Left cardiac atrium (tissue), 4 donors: ENCODE measurements around the gene PIK3IP1. TPM values are rescaled to one million over a fixed set of nuclear protein-coding genes. Genes with fewer than 3 reads are reported as not detected.

ENCODE experiments used
- ATAC-seq, 2 donors: fragments of 200-7000 bp; cut with Tn5 transposase; one replicate each; pipeline ENCODE4 v1.9.1; 2020; ENCODE audit warnings: mild to moderate bottlenecking in 2 of 2, moderate library complexity in 2 of 2
- DNase-seq: peaks from one replicate; pipeline ENCODE4 v3.0.0-alpha.2; 2020
- intact Hi-C, 2 donors: fragments of 100-400 bp; cut with DNase I; formaldehyde crosslinking; loops; one replicate each; pipeline versions ENCODE4 v1.14.1 to v1.15.1; 2022 to 2023
- total RNA-seq, 2 donors: library from RNA; stranded (reverse); fragmentation: NEBNext Ultra II Directional; extraction: Animal tissue kit (Norgen Biotek cat#: 25700); gene quantifications; one replicate each; pipeline ENCODE4 v1.2.1, GENCODE V29; 2021
- donor health status: DM: no; HTN: yes; CAD: no.
- donor health status: DM: no; HTN: yes; CAD: no; lungs with severe emphysema.
- donor health status: DM: yes; HTN: yes; CAD: no.
- donor health status: Dilated cardiomyopathy.

Gene PIK3IP1
- total RNA-seq, 2 donors from 2014 or later: 5.2 to 15.6 TPM

DNA sequence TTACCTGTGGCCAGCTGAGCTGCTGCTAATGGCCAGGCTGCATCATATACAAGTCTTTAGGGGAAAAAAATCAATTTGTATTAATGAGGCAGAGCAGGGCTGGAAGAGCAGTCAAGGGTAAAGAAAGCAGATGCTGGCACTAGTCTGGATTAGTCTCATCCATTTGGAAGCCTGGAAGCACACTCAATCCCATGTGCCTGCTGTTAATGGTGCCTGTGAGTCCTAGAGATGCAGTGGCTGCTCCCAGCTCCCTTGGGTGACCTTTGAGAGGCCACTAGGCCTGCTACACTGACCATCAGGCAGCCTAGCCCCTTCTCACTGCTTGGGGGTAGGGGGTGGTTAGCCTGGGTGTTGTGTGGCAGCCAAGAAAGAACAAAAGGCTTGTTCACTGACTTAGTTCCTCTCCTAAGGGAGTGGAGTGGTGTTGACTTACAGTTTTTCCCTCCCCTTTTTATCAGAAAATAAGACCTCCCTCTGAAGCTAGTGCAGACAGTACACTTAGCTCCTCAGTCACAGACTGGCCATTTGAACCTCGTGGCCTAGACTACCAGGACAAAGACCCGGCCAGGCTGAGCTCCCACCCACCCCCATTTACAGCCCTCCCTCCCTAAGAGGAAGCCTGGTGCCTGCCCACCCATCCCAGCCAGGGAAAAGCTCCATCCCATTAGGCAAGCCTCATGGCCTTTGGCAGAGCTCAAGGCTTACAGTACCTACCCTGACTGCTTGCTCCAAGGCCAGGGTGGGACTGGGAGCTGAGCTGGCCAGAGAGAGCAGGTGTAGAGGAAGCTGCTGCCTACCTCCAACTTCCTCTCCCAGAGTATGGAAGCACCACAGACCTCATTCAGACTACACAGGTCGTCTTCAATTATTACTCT lies 7.8 kb downstream of the PIK3IP1 start:
- intact Hi-C loops: no loop called here
- DNase-seq (no peak), ATAC-seq (no peak)

DNA sequence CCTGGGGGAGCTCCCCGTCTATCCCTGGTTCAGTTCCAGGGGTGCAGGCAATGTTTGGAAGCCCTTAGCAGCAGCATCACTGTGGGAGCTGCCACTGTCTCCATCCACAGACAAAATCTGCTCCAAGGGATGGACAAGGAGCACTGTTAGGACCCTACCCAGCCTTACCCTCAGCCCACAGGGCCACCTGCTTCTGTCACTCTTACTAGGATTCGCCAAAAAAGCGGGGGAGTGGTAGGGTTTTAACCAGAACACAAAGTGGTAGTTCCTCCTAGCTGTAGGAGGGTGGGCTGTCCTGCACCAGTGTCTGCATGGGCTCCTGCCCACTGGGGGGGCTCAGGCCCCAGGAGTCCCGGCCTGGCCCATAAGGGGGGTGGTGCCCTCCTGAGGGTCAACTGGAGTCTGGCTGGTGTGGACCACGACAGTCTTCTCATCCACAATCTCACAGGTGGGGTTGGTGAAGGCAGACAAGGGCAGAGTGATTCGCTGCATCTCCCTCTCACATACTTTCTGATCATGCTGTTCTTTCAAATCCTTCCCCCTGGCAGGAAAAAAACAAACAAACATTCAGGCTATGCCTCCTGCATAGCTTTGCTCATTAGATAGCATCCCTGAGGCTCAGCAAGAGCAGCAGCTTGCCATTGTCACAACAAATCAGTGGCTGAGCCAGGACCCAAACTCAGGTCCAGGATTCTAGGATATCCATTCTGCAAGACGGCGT lies 9.4 kb downstream of the PIK3IP1 start:
- ATAC-seq: no peak

DNA sequence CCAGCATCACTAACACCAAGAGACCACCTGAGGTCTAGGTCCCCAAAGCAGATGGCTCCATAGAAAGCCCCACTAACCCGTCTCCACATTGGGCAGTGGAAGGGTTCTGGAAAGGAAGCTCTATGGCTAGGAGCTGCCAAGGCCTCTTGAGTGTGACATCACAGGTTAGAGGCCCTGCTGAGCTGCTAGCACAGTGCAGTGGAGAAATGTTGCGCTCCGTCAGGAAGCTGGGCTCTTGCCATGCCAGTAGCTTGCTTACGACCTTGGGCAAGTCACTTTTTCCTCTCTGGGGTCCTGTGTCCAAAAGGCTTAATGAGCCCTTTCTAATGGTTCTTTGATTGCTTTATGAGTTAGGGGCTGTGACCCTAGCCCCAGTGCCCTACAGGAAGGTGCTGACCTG lies 10.6 kb downstream of the PIK3IP1 start:
- ATAC-seq (peak in 1 of 2 donors; percentile 15), DNase-seq (no peak)
- intact Hi-C loops: no loop called here

More for the DNA sequence above, 9.4 kb downstream of the PIK3IP1 start:
- DNase-seq: no peak
- intact Hi-C loops: no loop called here

DNA sequence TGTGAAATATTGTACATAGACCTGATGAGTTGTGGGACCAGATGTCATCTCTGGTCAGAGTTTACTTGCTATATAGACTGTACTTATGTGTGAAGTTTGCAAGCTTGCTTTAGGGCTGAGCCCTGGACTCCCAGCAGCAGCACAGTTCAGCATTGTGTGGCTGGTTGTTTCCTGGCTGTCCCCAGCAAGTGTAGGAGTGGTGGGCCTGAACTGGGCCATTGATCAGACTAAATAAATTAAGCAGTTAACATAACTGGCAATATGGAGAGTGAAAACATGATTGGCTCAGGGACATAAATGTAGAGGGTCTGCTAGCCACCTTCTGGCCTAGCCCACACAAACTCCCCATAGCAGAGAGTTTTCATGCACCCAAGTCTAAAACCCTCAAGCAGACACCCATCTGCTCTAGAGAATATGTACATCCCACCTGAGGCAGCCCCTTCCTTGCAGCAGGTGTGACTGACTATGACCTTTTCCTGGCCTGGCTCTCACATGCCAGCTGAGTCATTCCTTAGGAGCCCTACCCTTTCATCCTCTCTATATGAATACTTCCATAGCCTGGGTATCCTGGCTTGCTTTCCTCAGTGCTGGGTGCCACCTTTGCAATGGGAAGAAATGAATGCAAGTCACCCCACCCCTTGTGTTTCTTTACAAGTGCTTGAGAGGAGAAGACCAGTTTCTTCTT lies 12.3 kb downstream of the PIK3IP1 start:
- DNase-seq (no peak), ATAC-seq (no peak)
- intact Hi-C loops: loop anchor here in 1 of 2 donors (10.0 kb wide), 1 partner anchor 65 kb away; the partner anchor contains the start of gene LIMK2

DNA sequence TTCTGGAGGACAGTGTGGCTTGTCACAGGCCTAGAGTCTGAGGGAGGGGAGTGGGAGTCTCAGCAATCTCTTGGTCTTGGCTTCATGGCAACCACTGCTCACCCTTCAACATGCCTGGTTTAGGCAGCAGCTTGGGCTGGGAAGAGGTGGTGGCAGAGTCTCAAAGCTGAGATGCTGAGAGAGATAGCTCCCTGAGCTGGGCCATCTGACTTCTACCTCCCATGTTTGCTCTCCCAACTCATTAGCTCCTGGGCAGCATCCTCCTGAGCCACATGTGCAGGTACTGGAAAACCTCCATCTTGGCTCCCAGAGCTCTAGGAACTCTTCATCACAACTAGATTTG lies 13.0 kb downstream of the PIK3IP1 start:
- ATAC-seq (peak in 1 of 2 donors; percentile 4), DNase-seq (no peak)
- intact Hi-C loops: loop anchor here in 1 of 2 donors (10.0 kb wide), 1 partner anchor 64 kb away; the partner anchor contains the start of gene LIMK2

DNA sequence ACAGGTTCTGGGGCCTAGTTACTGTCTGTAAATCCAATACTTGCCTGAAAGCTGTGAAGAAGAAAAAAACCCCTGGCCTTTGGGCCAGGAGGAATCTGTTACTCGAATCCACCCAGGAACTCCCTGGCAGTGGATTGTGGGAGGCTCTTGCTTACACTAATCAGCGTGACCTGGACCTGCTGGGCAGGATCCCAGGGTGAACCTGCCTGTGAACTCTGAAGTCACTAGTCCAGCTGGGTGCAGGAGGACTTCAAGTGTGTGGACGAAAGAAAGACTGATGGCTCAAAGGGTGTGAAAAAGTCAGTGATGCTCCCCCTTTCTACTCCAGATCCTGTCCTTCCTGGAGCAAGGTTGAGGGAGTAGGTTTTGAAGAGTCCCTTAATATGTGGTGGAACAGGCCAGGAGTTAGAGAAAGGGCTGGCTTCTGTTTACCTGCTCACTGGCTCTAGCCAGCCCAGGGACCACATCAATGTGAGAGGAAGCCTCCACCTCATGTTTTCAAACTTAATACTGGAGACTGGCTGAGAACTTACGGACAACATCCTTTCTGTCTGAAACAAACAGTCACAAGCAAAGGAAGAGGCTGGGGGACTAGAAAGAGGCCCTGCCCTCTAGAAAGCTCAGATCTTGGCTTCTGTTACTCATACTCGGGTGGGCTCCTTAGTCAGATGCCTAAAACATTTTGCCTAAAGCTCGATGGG lies 13.5 kb downstream of the PIK3IP1 start:
- intact Hi-C loops: loop anchor here in 1 of 2 donors (10.0 kb wide), 1 partner anchor 64 kb away; the partner anchor contains the start of gene LIMK2

DNA sequence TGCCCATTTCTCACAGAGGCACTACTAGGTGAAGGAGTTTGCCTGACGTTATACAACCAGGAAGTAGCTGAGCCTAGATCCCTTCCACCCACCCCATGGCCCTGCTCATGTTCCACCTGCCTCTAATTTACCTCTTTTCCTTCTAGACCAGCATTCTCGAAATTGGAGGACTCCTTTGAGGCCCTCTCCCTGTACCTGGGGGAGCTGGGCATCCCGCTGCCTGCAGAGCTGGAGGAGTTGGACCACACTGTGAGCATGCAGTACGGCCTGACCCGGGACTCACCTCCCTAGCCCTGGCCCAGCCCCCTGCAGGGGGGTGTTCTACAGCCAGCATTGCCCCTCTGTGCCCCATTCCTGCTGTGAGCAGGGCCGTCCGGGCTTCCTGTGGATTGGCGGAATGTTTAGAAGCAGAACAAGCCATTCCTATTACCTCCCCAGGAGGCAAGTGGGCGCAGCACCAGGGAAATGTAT lies 14.1 kb downstream of the PIK3IP1 start:
- intact Hi-C loops: loop anchor here in 1 of 2 donors (10.0 kb wide), 1 partner anchor 63 kb away; the partner anchor contains the start of gene LIMK2
- DNase-seq (no peak), ATAC-seq (no peak)

More for the DNA sequence above, 13.5 kb downstream of the PIK3IP1 start:
- DNase-seq: no peak
- peak in 1 of 2 donors; percentile 32 for ATAC-seq

DNA sequence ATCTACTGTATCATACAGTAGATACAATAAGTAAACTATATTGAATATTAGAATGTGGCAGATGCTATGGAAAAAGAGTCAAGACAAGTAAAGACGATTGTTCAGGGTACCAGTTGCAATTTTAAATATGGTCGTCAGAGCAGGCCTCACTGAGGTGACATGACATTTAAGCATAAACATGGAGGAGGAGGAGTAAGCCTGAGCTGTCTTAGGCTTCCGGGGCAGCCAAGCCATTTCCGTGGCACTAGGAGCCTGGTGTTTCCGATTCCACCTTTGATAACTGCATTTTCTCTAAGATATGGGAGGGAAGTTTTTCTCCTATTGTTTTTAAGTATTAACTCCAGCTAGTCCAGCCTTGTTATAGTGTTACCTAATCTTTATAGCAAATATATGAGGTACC lies 14.5 kb downstream of the PIK3IP1 start:
- DNase-seq (no peak), ATAC-seq (no peak)
- intact Hi-C loops: loop anchor here in 1 of 2 donors (10.0 kb wide), 1 partner anchor 63 kb away; the partner anchor contains the start of gene LIMK2

DNA sequence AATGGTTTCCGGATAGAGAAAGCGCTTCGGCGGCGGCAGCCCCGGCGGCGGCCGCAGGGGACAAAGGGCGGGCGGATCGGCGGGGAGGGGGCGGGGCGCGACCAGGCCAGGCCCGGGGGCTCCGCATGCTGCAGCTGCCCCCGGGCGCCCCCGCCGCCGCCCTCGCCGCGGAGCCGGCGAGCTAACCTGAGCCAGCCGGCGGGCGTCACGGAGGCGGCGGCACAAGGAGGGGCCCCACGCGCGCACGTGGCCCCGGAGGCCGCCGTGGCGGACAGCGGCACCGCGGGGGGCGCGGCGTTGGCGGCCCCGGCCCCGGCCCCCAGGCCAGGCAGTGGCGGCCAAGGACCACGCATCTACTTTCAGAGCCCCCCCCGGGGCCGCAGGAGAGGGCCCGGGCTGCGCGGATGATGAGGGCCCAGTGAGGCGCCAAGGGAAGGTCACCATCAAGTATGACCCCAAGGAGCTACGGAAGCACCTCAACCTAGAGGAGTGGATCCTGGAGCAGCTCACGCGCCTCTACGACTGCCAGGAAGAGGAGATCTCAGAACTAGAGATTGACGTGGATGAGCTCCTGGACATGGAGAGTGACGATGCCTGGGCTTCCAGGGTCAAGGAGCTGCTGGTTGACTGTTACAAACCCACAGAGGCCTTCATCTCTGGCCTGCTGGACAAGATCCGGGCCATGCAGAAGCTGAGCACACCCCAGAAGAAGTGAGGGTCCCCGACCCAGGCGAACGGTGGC lies 15.7 kb downstream of the PIK3IP1 start:
- no peak for DNase-seq
- no peak for ATAC-seq
- intact Hi-C loops: loop anchor here in 1 of 2 donors (10.0 kb wide), 1 partner anchor 62 kb away; the partner anchor contains the start of gene LIMK2

DNA sequence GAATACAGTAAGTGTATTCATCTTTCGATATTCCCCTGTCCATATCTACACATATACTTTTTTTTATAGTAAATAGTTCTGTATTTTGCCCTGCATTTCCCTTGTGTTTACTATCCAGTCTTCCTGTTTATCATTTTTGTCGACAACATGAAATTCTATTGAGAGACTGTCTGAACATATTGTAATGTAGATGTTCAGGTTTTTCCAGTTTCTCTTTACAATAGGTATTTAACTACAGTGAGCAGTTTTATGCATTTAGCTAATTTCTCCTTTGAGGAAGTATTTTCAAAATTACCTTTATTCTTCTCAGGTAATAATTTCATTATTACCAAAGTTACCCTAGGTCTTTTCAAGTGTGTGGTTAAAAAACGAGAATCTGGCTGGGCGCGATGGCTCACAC lies 16.7 kb downstream of the PIK3IP1 start:
- intact Hi-C loops: loop anchor here in 1 of 2 donors (10.0 kb wide), 1 partner anchor 61 kb away; the partner anchor contains the start of gene LIMK2
- no peak for DNase-seq
- no peak for ATAC-seq

DNA sequence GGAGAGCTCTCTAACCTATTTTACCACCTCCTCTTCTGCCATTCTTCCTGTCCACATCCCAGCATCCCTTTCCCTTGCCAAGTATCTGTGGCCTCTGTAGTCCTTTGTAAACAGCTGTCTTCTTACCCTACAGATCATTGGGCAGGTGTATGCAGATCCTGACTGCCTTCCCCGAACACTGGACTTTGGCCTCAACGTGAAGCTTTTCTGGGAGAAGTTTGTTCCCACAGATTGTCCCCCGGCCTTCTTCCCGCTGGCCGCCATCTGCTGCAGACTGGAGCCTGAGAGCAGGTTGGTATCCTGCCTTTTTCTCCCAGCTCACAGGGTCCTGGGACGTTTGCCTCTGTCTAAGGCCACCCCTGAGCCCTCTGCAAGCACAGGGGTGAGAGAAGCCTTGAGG lies 17.3 kb downstream of the PIK3IP1 start:
- intact Hi-C loops: loop anchor here in 1 of 2 donors (10.0 kb wide), 1 partner anchor 60 kb away; the partner anchor contains the start of gene LIMK2

DNA sequence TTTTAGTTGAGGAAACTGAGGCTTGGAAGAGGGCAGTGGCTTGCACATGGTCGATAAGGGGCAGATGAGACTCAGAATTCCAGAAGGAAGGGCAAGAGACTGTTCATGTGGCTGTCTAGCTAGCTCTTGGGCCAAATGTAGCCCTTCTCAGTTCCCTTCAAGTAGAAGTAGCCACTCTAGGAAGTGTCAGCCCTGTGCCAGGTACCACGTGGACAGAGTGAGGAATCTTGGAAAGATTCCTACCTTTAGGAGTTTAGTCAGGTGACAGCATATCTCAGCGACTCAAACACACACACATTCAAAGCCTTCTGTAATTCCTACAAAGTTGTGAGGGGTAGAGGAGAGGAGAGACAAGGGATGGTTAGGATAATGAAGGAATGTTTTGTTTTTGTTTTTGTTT lies 18.3 kb downstream of the PIK3IP1 start:
- DNase-seq (no peak), ATAC-seq (no peak)
- intact Hi-C loops: loop anchor here in 1 of 2 donors (10.0 kb wide), 1 partner anchor 59 kb away; the partner anchor contains the start of gene LIMK2

More for the DNA sequence above, 17.3 kb downstream of the PIK3IP1 start:
- DNase-seq (no peak), ATAC-seq (no peak)

DNA sequence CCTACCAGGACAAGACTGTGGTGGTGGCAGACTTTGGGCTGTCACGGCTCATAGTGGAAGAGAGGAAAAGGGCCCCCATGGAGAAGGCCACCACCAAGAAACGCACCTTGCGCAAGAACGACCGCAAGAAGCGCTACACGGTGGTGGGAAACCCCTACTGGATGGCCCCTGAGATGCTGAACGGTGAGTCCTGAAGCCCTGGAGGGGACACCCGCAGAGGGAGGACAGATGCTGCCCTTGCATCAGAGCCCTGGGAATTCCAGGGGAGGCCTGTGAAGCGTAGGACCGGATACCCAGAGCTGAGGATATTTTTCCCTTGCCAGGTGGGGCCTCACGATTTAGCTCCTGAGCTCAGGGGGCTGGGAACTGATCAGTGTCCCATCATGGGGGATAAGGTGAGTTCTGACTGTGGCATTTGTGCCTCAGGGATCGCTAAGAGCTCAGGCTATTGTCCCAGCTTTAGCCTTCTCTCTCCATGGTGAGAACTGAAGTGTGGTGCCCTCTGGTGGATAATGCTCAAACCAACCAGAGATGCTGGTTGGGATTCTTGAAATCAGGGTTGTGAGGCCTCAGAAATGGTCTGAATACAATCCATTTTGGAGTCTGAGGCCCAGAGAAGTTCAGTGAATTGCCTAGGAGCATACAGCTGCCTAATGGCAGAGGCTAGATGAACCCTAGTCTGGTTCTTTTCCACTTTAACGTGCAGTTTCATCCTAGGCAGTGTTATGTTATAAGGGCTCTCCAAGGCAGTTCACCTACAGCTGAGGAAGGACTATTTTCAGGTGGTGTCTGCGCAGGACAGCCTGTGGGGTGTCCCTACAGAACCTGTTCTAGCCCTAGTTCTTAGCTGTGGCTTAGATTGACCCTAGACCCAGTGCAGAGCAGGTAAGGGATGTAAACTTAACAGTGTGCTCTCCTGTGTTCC lies 19.5 kb downstream of the PIK3IP1 start:
- intact Hi-C loops: loop anchor here in 1 of 2 donors (10.0 kb wide), 1 partner anchor 58 kb away; the partner anchor contains the start of gene LIMK2
- DNase-seq (peak; percentile 50), ATAC-seq (peak; percentile 73 to 80)

DNA sequence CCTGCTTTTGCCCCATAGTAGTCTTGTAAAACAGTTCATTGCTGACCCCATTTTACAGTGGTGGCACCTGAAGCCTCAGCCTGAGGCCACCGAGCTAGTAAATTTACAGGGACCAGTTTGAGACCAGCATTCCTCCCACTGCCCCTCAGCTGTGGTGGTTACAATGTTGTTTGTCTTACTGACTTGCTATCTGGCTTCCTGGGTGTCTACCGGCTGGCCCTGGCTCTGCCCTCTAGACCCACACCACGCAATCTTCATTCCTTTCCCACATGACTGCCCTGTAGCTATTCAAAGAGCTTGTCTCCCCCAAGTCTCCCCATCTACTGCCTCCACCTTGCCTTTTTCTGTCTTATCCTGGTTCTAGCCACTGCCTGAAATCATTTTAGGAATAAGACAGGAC lies 20.8 kb downstream of the PIK3IP1 start:
- DNase-seq (no peak), ATAC-seq (no peak)
- intact Hi-C loops: loop anchor here in 1 of 2 donors (10.0 kb wide), 1 partner anchor 57 kb away; the partner anchor contains the start of gene LIMK2

DNA sequence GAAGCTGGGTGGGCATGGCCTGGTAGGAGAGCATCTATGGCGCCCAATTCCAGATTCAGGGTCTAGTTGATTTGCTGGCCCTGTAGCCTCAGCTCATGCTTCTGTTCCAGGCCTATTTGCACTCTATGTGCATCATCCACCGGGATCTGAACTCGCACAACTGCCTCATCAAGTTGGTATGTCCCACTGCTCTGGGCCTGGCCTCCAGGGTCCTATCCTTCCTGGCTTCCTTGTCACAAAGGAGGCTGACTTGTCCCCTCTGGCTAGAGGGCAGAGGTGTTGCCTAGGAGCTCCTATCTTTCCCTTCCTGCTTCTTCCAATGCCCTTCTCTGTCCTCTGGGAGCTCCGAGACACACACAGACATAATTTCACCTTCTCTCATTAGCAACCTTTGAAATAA lies 21.3 kb downstream of the PIK3IP1 start:
- intact Hi-C loops: loop anchor here in 1 of 2 donors (10.0 kb wide), 1 partner anchor 56 kb away; the partner anchor contains the start of gene LIMK2
- DNase-seq (no peak), ATAC-seq (no peak)

DNA sequence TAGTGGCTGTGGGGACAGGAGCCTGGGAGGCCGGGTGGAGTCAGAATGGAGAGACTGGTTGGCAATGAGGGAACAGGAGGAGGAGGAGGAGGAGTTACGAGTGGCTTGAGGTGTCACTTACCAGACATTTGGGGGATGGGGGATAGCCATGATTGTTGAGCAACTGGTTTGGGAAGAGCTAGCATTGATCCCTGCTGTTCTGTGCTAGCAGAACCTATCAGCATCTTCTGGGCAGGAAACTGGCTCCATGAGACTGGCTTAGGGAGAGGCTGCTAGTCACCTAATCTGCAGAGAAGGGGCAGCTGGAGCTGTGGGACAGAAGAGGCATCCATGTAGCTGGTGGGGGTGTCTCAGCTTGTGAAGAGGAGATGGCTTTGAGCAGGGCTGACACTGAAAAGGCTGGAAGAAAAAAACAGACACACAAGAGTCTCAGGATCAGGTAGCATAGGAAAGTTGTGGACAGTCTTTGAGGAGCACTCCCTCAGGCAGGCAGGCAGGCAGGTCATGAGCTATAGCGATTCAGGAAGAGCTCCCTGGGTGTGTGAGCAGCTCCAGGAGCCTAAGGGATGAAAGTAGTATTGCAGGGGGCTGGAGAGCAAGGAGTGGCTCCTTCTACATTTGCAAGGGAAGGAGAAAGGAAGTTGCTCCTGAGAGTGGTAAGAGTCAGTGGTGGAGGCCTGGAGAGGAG lies 22.3 kb downstream of the PIK3IP1 start:
- intact Hi-C loops: loop anchor here in 1 of 2 donors (10.0 kb wide), 1 partner anchor 55 kb away; the partner anchor contains the start of gene LIMK2

More for the DNA sequence above, 22.3 kb downstream of the PIK3IP1 start:
- no peak for DNase-seq
- no peak for ATAC-seq
